Activated B cell treated with CpG ODN at 0.5 μM for 24 hours (primary cell): Measurements from ENCODE around the gene STRADA. TPM values are rescaled to one million over a fixed set of nuclear protein-coding genes. Genes with fewer than 3 reads are reported as not detected.
A peak's percentile ranks its signal among the peaks of the same experiment; 100 is the strongest.

Experiments
- ATAC-seq: fragments of 200-7000 bp; cut with Tn5 transposase; one replicate; pipeline ENCODE4 v1.10.0; 2021; ENCODE audit warnings: low read depth, mild to moderate bottlenecking, moderate library complexity
- CTCF ChIA-PET: fragments of 350-600 bp; sonication (Branson Sonifier 250); formaldehyde crosslinking; loops from one replicate; lab custom pipeline; 2021; ENCODE audit warnings: antibody characterized with exemption; lab: Charles Lee
- POLR2A ChIA-PET: fragments of 350-600 bp; sonication (Branson Sonifier 250); formaldehyde crosslinking; loops from one replicate; lab custom pipeline; 2021; ENCODE audit warnings: antibody characterized with exemption; lab: Charles Lee
- DNase-seq: peaks from one replicate; pipeline ENCODE4 v3.0.0; 2022
- H3K27ac Mint-ChIP-seq: one replicate; pipeline ENCODE4 v1.8.0; 2020; ENCODE audit warnings: mixed read lengths
- H3K27me3 Mint-ChIP-seq: one replicate; pipeline ENCODE4 v1.8.0; 2021; ENCODE audit warnings: mixed read lengths
- H3K36me3 Mint-ChIP-seq: one replicate; pipeline ENCODE4 v1.8.0; 2021; ENCODE audit warnings: low read depth, mixed read lengths
- H3K4me1 Mint-ChIP-seq: one replicate; pipeline ENCODE4 v1.8.0; 2021; ENCODE audit warnings: mixed read lengths
- H3K4me3 Mint-ChIP-seq: one replicate; pipeline ENCODE4 v1.8.0; 2020; ENCODE audit warnings: mild to moderate bottlenecking, mixed read lengths
- H3K9me3 Mint-ChIP-seq: one replicate; pipeline ENCODE4 v1.8.0; 2020; ENCODE audit warnings: mixed read lengths
- CTCF ChIP-seq: fragments of 200-600 bp; IDR thresholded peaks from one replicate; pipeline ENCODE4 v1.8.0; 2022; ENCODE audit warnings: antibody characterized with exemption, mild to moderate bottlenecking
- intact Hi-C: fragments of 100-400 bp; cut with micrococcal nuclease; formaldehyde crosslinking; loops from one replicate; pipeline ENCODE4 v1.15.1; 2024
- total RNA-seq: library from RNA; stranded (reverse); gene quantifications from 2 replicates; pipeline ENCODE4 v1.2.3, GENCODE V29; 2022

The STRADA gene
- total RNA-seq, 1 donor from 2014 or later = 80.2 TPM

GRCh38 chr17:63768433-63768832, 26.8 kb upstream of the STRADA start:
- no peak for ATAC-seq
- Mint-ChIP-seq H3K4me3 (no peak overlapping the region), H3K4me1 (peaks cover 43% of the 10 kb centered on the region), H3K27ac (peak overlapping the region; percentile 56), H3K27me3 (no peaks in the 10 kb centered on the region), H3K36me3 (peaks cover 52% of the 10 kb centered on the region), H3K9me3 (no peaks in the 10 kb centered on the region)
- intact Hi-C loops = no loop called here
- POLR2A ChIA-PET = interaction anchor here (1.3 to 1.8 kb wide), 2 partner anchors 26 to 71 kb away, joined by 4 to 12 read pairs; partner anchors contain the start of gene STRADA
- TF ChIP-seq CTCF = no peak
- CTCF ChIA-PET = no interaction called here
- no peak for DNase-seq

- ChIA-PET POLR2A (interaction anchor here (0.6 to 1.2 kb wide), 3 partner anchors 24 to 77 kb away, joined by 3 to 7 read pairs (median 6); no protein-coding TSS in a partner anchor), CTCF (no interaction called here)
- intact Hi-C loops = no loop called here
- H3K36me3 Mint-ChIP-seq = peaks cover 55% of the 10 kb centered on the region
- H3K27ac Mint-ChIP-seq = no peak overlapping the region
- H3K4me3 Mint-ChIP-seq = no peak overlapping the region
- ATAC-seq (no peak), DNase-seq (no peak)
- no peaks in the 10 kb centered on the region for H3K27me3 Mint-ChIP-seq
- TF ChIP-seq CTCF = no peak
- no peaks in the 10 kb centered on the region for H3K9me3 Mint-ChIP-seq
- H3K4me1 Mint-ChIP-seq = peaks cover 36% of the 10 kb centered on the region
Observed at GRCh38 chr17:63766754-63767153, 25.2 kb upstream of the STRADA start.

- no peak overlapping the region for H3K4me3 Mint-ChIP-seq
- TF ChIP-seq CTCF = no peak
- intact Hi-C loops = no loop called here
- no peak overlapping the region for H3K27ac Mint-ChIP-seq
- H3K9me3 Mint-ChIP-seq = no peaks in the 10 kb centered on the region
- H3K36me3 Mint-ChIP-seq = peaks cover 71% of the 10 kb centered on the region
- no peak for DNase-seq
- POLR2A ChIA-PET = interaction anchor here (0.7 to 2.3 kb wide), 5 partner anchors 9 to 1029 kb away, joined by 3 to 15 read pairs (median 4); partner anchors contain the start of genes CCDC47 and DDX42
- H3K27me3 Mint-ChIP-seq = no peaks in the 10 kb centered on the region
- ATAC-seq = no peak
- CTCF ChIA-PET = no interaction called here
- peaks cover 39% of the 10 kb centered on the region for H3K4me1 Mint-ChIP-seq
Observed at GRCh38 chr17:63764716-63765115, 23.1 kb upstream of the STRADA start.

GRCh38 chr17:63762161-63763078, 20.8 kb upstream of the STRADA start:
- no peak for DNase-seq
- intact Hi-C loops = no loop called here
- CTCF ChIA-PET = interaction anchor here (1.4 kb wide), 1 partner anchor 12 kb away, joined by 3 read pairs; no protein-coding TSS in a partner anchor
- Mint-ChIP-seq H3K4me3 (no peak overlapping the region), H3K36me3 (peaks cover 73% of the 10 kb centered on the region), H3K27me3 (no peaks in the 10 kb centered on the region), H3K4me1 (peaks cover 31% of the 10 kb centered on the region), H3K27ac (peak overlapping the region; percentile 59), H3K9me3 (no peaks in the 10 kb centered on the region)
- no peak for TF ChIP-seq CTCF
- no peak for ATAC-seq
- POLR2A ChIA-PET = interaction anchor here (0.6 to 4.2 kb wide), 10 partner anchors 10 to 141 kb away, joined by 3 to 47 read pairs (median 6); partner anchors contain the start of genes CCDC47, DDX42, MAP3K3 and STRADA
